HFF-Myc (cell line): ENCODE measurements around the gene SLC25A53.
A peak's percentile ranks its signal among the peaks of the same experiment; 100 is the strongest.

Experiments used
- DNase-seq: peaks from one replicate; pipeline ENCODE4 v3.0.0-alpha.2; 2011; ENCODE audit warnings: low read depth; ENCODE audit errors: extremely low read depth
- H3K4me3 ChIP-seq: replicated peaks from 2 replicates; pipeline ENCODE4 v1.5.1; 2011; ENCODE audit warnings: low read depth, mild to moderate bottlenecking, control low read depth, low read length
- TF ChIP-seq, protein P1 (sequence below): IDR thresholded peaks from 2 replicates; pipeline ENCODE4 v1.5.1; 2012; ENCODE audit warnings: mild to moderate bottlenecking, low read depth, low read length, control low read depth; ENCODE audit errors: missing control alignments

Gene SLC25A53

DNA sequence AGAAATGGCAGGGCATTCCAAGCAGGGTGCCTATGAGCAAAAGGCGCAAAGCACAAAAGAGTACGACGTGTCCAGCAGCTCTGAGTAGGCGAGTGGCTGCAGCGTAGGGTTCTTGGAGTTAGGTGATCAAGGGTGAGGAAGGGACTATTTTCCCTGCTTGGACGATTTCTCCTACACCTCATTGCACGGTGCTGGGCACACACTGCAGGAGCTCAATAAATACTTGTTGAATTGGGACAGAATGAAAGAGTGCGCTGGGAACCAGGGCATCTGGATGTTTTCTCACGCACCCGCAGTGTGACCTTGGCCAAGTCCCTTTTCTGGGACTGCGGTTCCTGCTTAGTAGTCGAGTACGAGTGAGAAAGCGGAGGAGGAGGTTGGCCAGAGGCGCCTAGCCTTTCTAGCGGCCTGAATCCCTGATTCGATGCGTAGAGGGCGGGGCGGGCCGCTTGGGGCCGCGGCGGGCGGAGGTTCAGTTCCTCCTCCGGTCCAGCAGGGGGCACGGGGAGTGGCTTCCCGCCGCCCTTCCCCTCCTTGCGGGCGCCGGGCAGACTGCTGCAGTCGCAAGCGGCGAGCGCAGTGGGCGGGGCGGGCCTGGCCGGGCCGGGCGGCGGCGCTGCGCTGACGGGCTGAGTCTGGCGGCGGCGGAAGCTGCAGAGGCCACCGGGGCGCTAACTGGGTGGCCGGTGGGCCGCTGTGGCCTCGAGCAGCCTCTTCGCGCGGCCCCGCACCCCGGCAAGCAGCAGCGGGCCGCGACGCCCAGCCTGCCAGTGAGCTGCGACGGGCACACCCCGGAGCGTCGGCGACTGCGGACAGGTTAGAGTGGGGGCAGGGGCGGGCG is 9.3 kb upstream of the SLC25A53 start, which contains the start of gene FAM199X:
Gene FAM199X (plus strand): TSS at position 560 of the 841 bp plus-strand sequence. CDS start 333 bp downstream, outside the sequence.
- H3K4me3 ChIP-seq, result peak within 1 kb of the TSS; percentile 69
- peak; percentile 38 for DNase-seq
- TF ChIP-seq, protein P1, sequence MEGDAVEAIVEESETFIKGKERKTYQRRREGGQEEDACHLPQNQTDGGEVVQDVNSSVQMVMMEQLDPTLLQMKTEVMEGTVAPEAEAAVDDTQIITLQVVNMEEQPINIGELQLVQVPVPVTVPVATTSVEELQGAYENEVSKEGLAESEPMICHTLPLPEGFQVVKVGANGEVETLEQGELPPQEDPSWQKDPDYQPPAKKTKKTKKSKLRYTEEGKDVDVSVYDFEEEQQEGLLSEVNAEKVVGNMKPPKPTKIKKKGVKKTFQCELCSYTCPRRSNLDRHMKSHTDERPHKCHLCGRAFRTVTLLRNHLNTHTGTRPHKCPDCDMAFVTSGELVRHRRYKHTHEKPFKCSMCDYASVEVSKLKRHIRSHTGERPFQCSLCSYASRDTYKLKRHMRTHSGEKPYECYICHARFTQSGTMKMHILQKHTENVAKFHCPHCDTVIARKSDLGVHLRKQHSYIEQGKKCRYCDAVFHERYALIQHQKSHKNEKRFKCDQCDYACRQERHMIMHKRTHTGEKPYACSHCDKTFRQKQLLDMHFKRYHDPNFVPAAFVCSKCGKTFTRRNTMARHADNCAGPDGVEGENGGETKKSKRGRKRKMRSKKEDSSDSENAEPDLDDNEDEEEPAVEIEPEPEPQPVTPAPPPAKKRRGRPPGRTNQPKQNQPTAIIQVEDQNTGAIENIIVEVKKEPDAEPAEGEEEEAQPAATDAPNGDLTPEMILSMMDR, result peak; percentile 47

DNA sequence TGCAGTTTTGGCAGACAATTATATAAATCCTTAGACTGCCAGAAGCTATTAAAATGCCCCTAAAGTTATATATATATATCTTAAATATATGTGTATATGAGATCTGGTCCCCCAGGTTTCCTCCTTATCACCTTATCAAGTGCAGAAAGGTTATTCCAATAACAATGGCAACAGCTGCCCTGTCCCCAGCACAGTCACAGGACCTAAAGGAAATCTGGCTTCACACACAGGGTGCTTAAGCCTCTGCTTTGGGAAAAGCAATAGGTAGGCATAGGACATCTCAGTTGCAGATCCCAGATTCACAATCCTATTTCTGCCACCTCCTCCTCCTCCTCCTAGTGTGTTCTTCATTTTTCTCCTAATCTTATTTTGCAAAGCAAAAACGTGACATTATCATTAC is 5.8 kb downstream of the SLC25A53 start:
- TF ChIP-seq, protein P1, result no peak
- no peak for DNase-seq
- H3K4me3 ChIP-seq, result no peak overlapping the region

DNA sequence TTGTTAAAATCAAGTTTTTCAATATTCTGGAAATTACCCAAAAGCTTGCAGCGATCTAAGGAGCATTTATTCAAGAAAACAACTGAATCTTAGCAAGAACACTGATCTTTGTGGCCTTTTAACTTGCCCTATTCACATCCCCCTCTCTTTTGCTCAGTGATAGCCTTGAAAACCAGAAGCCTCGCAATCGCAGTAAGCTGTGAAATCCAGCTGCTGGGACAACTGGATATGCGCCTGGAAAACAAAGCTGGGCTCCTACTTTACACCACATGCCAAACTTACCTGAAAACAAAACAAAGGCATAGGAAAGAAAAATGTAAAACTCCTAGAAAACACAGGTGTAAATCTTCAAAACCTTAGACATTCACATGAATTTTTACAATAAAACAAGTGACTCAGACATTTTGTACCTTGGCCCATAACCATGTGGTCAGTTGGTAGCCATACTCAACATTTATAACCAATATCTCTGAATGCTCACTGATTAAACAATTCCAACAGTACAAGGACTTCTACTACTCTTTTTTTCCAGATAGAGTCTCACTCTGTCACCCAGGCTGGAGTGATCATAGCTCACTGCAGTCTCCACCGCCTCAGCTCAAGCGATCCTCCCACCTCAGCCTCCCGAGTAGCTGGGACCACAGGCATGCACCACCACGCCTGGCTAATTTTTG is 15.6 kb downstream of the SLC25A53 start:
- no peak overlapping the region for H3K4me3 ChIP-seq
- TF ChIP-seq, protein P1, result no peak
- DNase-seq, result no peak

DNA sequence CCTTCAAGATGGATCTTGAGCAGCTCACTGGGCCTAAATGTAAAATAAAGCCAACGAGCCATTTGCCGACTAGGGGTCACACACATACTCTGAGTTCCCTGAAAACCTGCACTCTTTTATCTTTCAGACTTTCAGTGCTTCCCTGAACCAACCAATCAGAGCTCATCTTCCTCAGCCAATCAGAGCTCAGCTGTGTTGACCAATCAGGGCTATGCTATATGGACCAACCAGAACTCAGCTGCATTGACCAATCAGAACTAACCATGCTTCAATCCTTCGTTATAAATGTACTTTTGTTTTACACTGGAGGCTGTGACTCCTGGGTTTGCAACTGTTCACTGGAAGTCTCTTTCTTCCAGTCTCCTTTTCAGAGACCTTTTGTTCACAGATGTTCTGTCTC is 19.3 kb downstream of the SLC25A53 start:
- no peak overlapping the region for H3K4me3 ChIP-seq
- TF ChIP-seq, protein P1, result no peak
- DNase-seq, result no peak

DNA sequence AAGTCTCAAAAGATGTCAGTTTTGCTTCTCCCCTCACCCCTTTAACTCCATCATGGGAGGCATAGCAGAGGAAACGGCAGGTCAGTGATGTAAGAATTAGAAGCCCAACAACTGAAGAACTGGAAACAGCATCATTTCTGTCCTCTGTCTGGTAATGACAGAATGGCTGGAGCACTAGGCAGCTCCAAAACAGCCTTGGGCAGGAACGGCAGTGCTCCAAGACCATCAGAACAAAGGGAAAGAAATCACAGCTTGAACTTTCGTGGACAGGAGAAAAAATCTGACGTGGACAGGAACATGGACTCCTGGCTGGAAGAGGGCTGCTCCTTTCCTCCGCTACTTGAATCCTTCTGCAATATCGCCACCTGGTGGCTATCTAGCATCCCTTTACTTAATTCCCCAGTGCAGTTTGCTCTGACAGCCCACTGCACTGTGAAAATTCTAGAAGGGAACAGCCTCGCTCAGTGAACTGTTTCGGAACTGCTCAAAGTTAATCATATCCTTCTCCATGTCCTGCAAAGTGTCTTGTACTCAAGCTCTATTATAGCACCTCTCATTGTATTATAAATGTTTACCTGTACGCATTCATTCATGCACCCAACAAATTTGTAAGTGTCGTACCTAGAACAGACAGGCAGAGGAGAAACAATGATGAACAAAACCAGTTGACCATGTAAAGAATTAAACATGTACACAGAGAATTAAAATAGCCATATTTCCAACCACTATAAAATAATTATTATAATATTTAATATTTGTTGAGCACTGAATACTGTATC is 20.4 kb downstream of the SLC25A53 start:
- peak; percentile 61 for DNase-seq
- H3K4me3 ChIP-seq, result peak overlapping the region; percentile 23
- TF ChIP-seq, protein P1, result peak; percentile 65

DNA sequence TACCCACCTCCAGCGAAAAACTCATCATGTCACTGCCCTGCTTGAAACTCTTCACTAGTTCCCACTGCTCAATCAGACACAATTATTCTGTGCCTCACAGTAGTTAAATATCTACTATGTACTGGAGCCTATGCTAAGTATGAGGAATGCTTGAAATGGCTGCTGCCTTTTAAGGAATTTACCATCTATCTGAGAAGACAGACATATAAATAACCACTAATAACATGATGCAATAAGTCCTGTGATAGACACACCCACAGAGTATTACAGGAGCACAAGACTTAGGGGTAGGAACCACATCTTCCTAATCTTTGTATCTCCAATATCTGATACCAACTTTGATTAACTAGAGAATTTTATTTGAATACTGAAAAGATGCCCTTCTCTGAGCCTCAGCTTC is 21.1 kb downstream of the SLC25A53 start:
- no peak for DNase-seq

More for the DNA sequence above, 21.1 kb downstream of the SLC25A53 start:
- H3K4me3 ChIP-seq, result no peak overlapping the region
- TF ChIP-seq, protein P1, result no peak
